Neural crest cell (in vitro differentiated cells): ENCODE data around the gene MARK3. TPM values are rescaled to one million over a fixed set of nuclear protein-coding genes. Genes with fewer than 3 reads are reported as not detected.

ENCODE experiments used
- DNase-seq: peaks from one replicate; pipeline ENCODE4 v3.0.0; 2021; ENCODE audit warnings: low read depth, mixed read lengths, low spot score
- H3K27ac Mint-ChIP-seq: one replicate; pipeline ENCODE4 v1.8.0; 2021; ENCODE audit warnings: mild to moderate bottlenecking, mixed read lengths; ENCODE audit not compliant: unreplicated experiment
- H3K27me3 Mint-ChIP-seq: 2 replicates; pipeline ENCODE4 v1.8.0; 2021; ENCODE audit warnings: low read depth, mild to moderate bottlenecking, mixed read lengths
- H3K36me3 Mint-ChIP-seq: 2 replicates; pipeline ENCODE4 v1.8.0; 2021; ENCODE audit warnings: low read depth, mild to moderate bottlenecking, mixed read lengths
- H3K4me1 Mint-ChIP-seq: 2 replicates; pipeline ENCODE4 v1.8.0; 2021; ENCODE audit warnings: mixed read lengths
- H3K4me3 Mint-ChIP-seq: one replicate; pipeline ENCODE4 v1.8.0; 2021; ENCODE audit warnings: mild to moderate bottlenecking, mixed read lengths
- H3K9me3 Mint-ChIP-seq: 2 replicates; pipeline ENCODE4 v1.8.0; 2021; ENCODE audit warnings: mixed read lengths
- CTCF ChIP-seq: fragments of 200-600 bp; sonication (generic); conservative IDR thresholded peaks from 2 replicates; pipeline ENCODE4 v1.5.0; 2021; ENCODE audit warnings: antibody characterized with exemption, mild to moderate bottlenecking
- total RNA-seq: library from RNA; stranded (reverse); gene quantifications from 2 replicates; pipeline ENCODE4 v1.2.1, GENCODE V29; 2021

MARK3 gene
- total RNA-seq, 1 donor from 2014 or later = 98.8 TPM

DNA sequence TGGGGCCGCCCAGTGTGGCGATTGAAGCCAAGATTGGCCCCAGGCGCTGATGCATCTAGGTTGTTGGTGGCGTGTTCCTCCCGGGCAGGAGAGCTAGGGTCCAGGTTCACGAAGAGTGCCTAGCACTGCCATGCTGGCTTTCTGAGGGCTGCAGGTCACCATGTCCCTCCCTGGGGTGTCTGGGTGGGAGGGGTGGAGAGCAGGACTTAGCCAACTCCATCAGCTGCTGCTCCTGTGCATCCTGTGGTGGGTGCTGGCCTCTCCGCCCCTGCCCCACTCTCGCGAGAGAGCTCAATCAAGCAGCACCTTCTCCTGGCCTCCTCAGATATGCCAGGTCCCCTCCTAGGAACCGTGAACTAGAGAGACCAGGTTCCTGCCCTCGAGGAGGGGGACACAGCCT lies 145.6 kb downstream of the MARK3 start:
- DNase-seq = no peak
- Mint-ChIP-seq H3K4me3 (peak overlapping the region; percentile 93), H3K4me1 (peaks cover 28% of the 10 kb centered on the region), H3K27ac (no peak overlapping the region), H3K27me3 (no peaks in the 10 kb centered on the region), H3K36me3 (no peaks in the 10 kb centered on the region), H3K9me3 (no peaks in the 10 kb centered on the region)
- no peak for TF ChIP-seq CTCF

DNA sequence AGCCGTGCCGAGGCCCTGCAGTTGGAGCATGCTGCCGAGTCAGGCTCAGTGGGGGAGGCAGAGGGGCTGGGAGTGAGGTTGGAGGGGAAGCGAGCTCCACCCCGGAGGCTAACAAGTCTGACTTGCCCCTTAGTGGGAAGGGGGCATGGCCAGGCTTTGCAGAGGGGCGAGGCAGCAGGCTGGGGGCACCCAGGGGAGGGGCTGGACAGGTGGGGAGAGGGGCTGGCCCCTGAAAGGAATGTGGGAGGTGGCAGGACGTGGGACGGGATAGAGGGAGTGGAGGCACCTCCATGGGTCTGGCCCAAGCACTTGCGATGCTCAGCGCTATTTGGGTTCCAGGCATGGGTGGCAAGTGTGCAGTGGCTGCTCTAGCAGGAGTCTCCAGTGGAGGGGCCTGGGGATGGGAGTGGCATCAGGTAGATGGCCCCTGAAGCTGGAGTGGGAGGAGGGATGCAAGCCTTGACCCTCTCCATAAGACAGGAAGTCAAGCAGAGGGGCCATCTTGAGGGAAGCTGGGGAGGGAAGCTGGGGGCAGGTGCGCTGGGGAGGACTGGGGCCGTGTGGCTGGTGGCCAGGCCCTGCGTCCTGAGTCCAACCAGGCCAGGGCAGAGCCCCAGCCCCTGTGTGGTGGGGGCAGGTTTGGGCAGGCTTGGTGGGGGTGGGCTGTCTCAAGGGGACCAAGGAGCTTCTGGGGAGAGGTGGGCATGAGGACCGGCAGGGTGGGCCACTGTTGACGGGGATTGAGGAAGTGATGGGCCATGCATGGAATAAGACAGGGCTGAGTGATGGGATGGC lies 146.4 kb downstream of the MARK3 start:
- TF ChIP-seq CTCF = no peak
- Mint-ChIP-seq H3K9me3 (no peaks in the 10 kb centered on the region), H3K27me3 (no peaks in the 10 kb centered on the region), H3K4me3 (peak overlapping the region; percentile 70), H3K36me3 (no peaks in the 10 kb centered on the region), H3K4me1 (peaks cover 28% of the 10 kb centered on the region), H3K27ac (no peak overlapping the region)
- no peak for DNase-seq

GRCh38 chr14:103532216-103533136 lies 147.3 kb downstream of the MARK3 start:
- no peak for DNase-seq
- H3K36me3 Mint-ChIP-seq = no peaks in the 10 kb centered on the region
- H3K4me3 Mint-ChIP-seq = no peak overlapping the region
- H3K27me3 Mint-ChIP-seq = no peaks in the 10 kb centered on the region
- peaks cover 23% of the 10 kb centered on the region for H3K4me1 Mint-ChIP-seq
- TF ChIP-seq CTCF = no peak
- no peak overlapping the region for H3K27ac Mint-ChIP-seq
- H3K9me3 Mint-ChIP-seq = no peaks in the 10 kb centered on the region

DNA sequence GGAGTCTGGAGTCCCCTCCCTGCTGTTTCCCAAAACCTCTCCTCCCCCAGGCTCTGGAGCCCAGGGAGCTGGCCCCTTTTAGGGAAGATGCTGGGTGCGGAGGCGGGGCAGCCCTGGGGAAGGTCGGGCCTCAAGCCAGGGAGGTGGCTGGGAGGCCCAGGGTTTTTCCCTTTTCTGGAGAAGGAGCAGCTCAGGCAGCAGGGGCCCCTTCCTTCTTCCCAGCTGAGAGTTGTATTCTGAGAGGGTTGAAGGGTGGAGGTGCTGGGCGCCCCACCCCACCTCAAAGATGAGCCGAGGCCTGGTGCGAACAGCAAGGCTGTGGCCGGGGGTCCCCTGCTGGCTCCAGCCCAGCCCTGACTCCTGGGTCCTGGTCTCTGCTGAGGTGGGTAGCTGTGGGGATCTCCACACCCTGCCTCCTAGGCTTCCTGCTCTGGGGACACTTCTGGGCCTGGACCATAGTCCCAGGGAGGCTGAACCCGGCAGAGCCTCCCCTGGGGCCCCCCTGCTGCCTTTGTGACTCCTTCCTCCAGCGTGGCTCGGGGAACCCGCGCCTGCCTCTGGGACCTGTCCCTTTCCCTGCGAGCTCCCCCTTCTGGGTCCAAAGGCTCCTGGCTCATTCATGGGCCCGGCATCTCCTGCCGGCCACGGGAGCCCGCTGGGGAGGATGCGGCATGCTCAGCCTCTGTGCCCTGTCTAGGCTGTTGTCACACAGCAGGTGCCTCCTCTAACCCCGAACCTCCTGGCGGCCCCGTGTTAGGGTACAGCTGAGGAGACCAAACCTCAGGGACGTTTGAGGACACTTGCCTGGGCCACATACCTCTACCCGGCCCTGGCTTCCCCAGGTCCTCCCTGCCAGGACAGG lies 148.2 kb downstream of the MARK3 start:
- TF ChIP-seq CTCF = no peak
- Mint-ChIP-seq H3K4me3 (no peak overlapping the region), H3K36me3 (no peaks in the 10 kb centered on the region), H3K27ac (no peak overlapping the region), H3K27me3 (no peaks in the 10 kb centered on the region), H3K9me3 (no peaks in the 10 kb centered on the region), H3K4me1 (peaks cover 19% of the 10 kb centered on the region)
- no peak for DNase-seq

- H3K36me3 Mint-ChIP-seq = no peaks in the 10 kb centered on the region
- no peak overlapping the region for H3K4me3 Mint-ChIP-seq
- peaks cover 12% of the 10 kb centered on the region for H3K4me1 Mint-ChIP-seq
- no peak overlapping the region for H3K27ac Mint-ChIP-seq
- H3K9me3 Mint-ChIP-seq = no peaks in the 10 kb centered on the region
- TF ChIP-seq CTCF = no peak
- no peak for DNase-seq
- no peaks in the 10 kb centered on the region for H3K27me3 Mint-ChIP-seq
Observed at GRCh38 chr14:103533999-103534575, 148.9 kb downstream of the MARK3 start.
